Measurements from ENCODE around the gene PIK3R5.
"Not testable (repeated sequence)": the region's sequence is repeated elsewhere in the genome, so short reads cannot be mapped to it uniquely, and the experiment has no call there.

Gene PIK3R5

GRCh38 chr17:8965394-8966168 is at the start of gene PIK3R5:
PIK3R5 (minus strand) TSS chr17:8965707; CDS start chr17:8911494, 54,213 bp downstream.
- DNase-seq = peak; percentile 80

GRCh38 chr17:9011001-9011400 is 45.5 kb upstream of the PIK3R5 start:
- DNase-seq = no peak

- DNase-seq = peak; percentile 4
Observed at GRCh38 chr17:9009737-9010136, 44.2 kb upstream of the PIK3R5 start.

GRCh38 chr17:9009096-9009495 is 43.6 kb upstream of the PIK3R5 start:
- DNase-seq = no peak

- no peak for DNase-seq
Observed at GRCh38 chr17:9007052-9007714, 41.7 kb upstream of the PIK3R5 start.

- no peak for DNase-seq
Observed at GRCh38 chr17:9006175-9006767, 40.8 kb upstream of the PIK3R5 start.

- DNase-seq = no peak
Observed at GRCh38 chr17:9004961-9005285, 39.4 kb upstream of the PIK3R5 start.

GRCh38 chr17:9004132-9004960 is 38.8 kb upstream of the PIK3R5 start:
- DNase-seq = no peak

- no peak for DNase-seq
Observed at GRCh38 chr17:9003355-9004131, 38.0 kb upstream of the PIK3R5 start.

- DNase-seq = peak; percentile 36
Observed at GRCh38 chr17:9002606-9003354, 37.3 kb upstream of the PIK3R5 start.

GRCh38 chr17:9002227-9002605 is 36.7 kb upstream of the PIK3R5 start:
- DNase-seq = no peak

- no peak for DNase-seq
Observed at GRCh38 chr17:9001559-9001958, 36.1 kb upstream of the PIK3R5 start.

GRCh38 chr17:8997994-8998628 is 32.6 kb upstream of the PIK3R5 start:
- peak; percentile 61 for DNase-seq

- DNase-seq = peak; percentile 57
Observed at GRCh38 chr17:8995711-8996110, 30.2 kb upstream of the PIK3R5 start.

- peak; percentile 54 for DNase-seq
Observed at GRCh38 chr17:8994319-8994718, 28.8 kb upstream of the PIK3R5 start.

- DNase-seq = peak; percentile 53
Observed at GRCh38 chr17:8991514-8992285, 26.2 kb upstream of the PIK3R5 start.

- DNase-seq = not testable (repeated sequence)
Observed at GRCh38 chr17:8988263-8988935, 22.9 kb upstream of the PIK3R5 start.

- no peak for DNase-seq
Observed at GRCh38 chr17:8986295-8986694, 20.8 kb upstream of the PIK3R5 start.

GRCh38 chr17:8985054-8985701 is 19.7 kb upstream of the PIK3R5 start:
- DNase-seq = no peak

Data from NCI-H146 (cell line).